Measurements from ENCODE around the gene IBA57. TPM values are rescaled to one million over a fixed set of nuclear protein-coding genes. Genes with fewer than 3 reads are reported as not detected.

IBA57 gene
- total and polyA plus RNA-seq, 2 experiments from 2014 or later = 4.7 to 5.0 TPM

GRCh38 chr1:228156515-228156881 lies 9.1 kb upstream of the IBA57 start:
- Histone ChIP-seq H3K9me2 (replicated peaks; ENCODE audit: insufficient read depth) (no peaks in the 10 kb centered on the region), H3K27ac (no peak overlapping the region), H3K27me3 (no peaks in the 10 kb centered on the region), H3K36me3 (replicated peaks; ENCODE audit: insufficient read depth, low read depth) (no peaks in the 10 kb centered on the region), H2AFZ (no peak overlapping the region), H3K9me3 (ENCODE audit: low read depth) (no peaks in the 10 kb centered on the region), H4K20me1 (ENCODE audit: insufficient read depth, poor library complexity, severe bottlenecking) (no peaks in the 10 kb centered on the region), H3K4me2 (no peak overlapping the region), H3K79me2 (no peaks in the 10 kb centered on the region), H3K4me3 (no peak overlapping the region), H3K4me1 (ENCODE audit: insufficient read depth) (peaks cover 5% of the 10 kb centered on the region)
- DNase-seq (ENCODE audit: low spot score) = no peak
- no peak for TF ChIP-seq EZH2 (IDR thresholded peaks at IDR 0.05; ENCODE audit: borderline replicate concordance)
- TF ChIP-seq, protein P1, sequence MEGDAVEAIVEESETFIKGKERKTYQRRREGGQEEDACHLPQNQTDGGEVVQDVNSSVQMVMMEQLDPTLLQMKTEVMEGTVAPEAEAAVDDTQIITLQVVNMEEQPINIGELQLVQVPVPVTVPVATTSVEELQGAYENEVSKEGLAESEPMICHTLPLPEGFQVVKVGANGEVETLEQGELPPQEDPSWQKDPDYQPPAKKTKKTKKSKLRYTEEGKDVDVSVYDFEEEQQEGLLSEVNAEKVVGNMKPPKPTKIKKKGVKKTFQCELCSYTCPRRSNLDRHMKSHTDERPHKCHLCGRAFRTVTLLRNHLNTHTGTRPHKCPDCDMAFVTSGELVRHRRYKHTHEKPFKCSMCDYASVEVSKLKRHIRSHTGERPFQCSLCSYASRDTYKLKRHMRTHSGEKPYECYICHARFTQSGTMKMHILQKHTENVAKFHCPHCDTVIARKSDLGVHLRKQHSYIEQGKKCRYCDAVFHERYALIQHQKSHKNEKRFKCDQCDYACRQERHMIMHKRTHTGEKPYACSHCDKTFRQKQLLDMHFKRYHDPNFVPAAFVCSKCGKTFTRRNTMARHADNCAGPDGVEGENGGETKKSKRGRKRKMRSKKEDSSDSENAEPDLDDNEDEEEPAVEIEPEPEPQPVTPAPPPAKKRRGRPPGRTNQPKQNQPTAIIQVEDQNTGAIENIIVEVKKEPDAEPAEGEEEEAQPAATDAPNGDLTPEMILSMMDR (IDR thresholded peaks at IDR 0.05; ENCODE audit: poor library complexity) = no peak
- no peak for TF ChIP-seq EZH2phosphoT487 (IDR thresholded peaks at IDR 0.05; ENCODE audit: low read depth, severe bottlenecking, unreplicated experiment)
- 88% methylated on average over 9 of the region's 9 CpGs for WGBS (ENCODE audit: low lambda C conversion rate, missing lambda C conversion rate)

- Histone ChIP-seq H3K79me2 (no peaks in the 10 kb centered on the region), H3K36me3 (replicated peaks; ENCODE audit: insufficient read depth, low read depth) (no peaks in the 10 kb centered on the region), H2AFZ (no peak overlapping the region), H4K20me1 (ENCODE audit: insufficient read depth, poor library complexity, severe bottlenecking) (no peaks in the 10 kb centered on the region), H3K4me1 (ENCODE audit: insufficient read depth) (peaks cover 3% of the 10 kb centered on the region), H3K4me2 (no peak overlapping the region), H3K27ac (no peak overlapping the region), H3K27me3 (no peaks in the 10 kb centered on the region), H3K9me3 (ENCODE audit: low read depth) (no peaks in the 10 kb centered on the region), H3K9me2 (replicated peaks; ENCODE audit: insufficient read depth) (no peaks in the 10 kb centered on the region), H3K4me3 (no peak overlapping the region)
- TF ChIP-seq EZH2 (IDR thresholded peaks at IDR 0.05; ENCODE audit: borderline replicate concordance) (no peak), EZH2phosphoT487 (IDR thresholded peaks at IDR 0.05; ENCODE audit: low read depth, severe bottlenecking, unreplicated experiment) (no peak)
- TF ChIP-seq, protein P1 (IDR thresholded peaks at IDR 0.05; ENCODE audit: poor library complexity) = no peak
- no peak for DNase-seq (ENCODE audit: low spot score)
- 92% methylated on average over 17 of the region's 24 CpGs for WGBS (ENCODE audit: low lambda C conversion rate, missing lambda C conversion rate)
These were observed 8.5 kb upstream of the IBA57 start for GRCh38 chr1:228156941-228157728.

DNA sequence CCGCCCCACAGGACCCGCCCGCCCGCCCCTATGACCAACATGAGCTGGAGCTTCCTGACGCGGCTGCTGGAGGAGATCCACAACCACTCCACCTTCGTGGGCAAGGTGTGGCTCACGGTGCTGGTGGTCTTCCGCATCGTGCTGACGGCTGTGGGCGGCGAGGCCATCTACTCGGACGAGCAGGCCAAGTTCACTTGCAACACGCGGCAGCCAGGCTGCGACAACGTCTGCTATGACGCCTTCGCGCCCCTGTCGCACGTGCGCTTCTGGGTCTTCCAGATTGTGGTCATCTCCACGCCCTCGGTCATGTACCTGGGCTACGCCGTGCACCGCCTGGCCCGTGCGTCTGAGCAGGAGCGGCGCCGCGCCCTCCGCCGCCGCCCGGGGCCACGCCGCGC lies 7.9 kb upstream of the IBA57 start:
- peaks cover 9% of the 10 kb centered on the region for H3K4me1 ChIP-seq (ENCODE audit: insufficient read depth)
- no peaks in the 10 kb centered on the region for H3K9me3 ChIP-seq (ENCODE audit: low read depth)
- 97% methylated on average over 38 of the region's 43 CpGs for WGBS (ENCODE audit: low lambda C conversion rate, missing lambda C conversion rate)
- H3K79me2 ChIP-seq = no peaks in the 10 kb centered on the region
- no peaks in the 10 kb centered on the region for H3K9me2 ChIP-seq (replicated peaks; ENCODE audit: insufficient read depth)
- H4K20me1 ChIP-seq (ENCODE audit: insufficient read depth, poor library complexity, severe bottlenecking) = no peaks in the 10 kb centered on the region
- no peak overlapping the region for H3K27ac ChIP-seq
- H3K4me3 ChIP-seq = no peak overlapping the region
- no peak for DNase-seq (ENCODE audit: low spot score)
- H3K27me3 ChIP-seq = no peaks in the 10 kb centered on the region
- H2AFZ ChIP-seq = no peak overlapping the region
- TF ChIP-seq, protein P1 (IDR thresholded peaks at IDR 0.05; ENCODE audit: poor library complexity) = no peak
- no peak for TF ChIP-seq EZH2 (IDR thresholded peaks at IDR 0.05; ENCODE audit: borderline replicate concordance)
- TF ChIP-seq EZH2phosphoT487 (IDR thresholded peaks at IDR 0.05; ENCODE audit: low read depth, severe bottlenecking, unreplicated experiment) = no peak
- H3K36me3 ChIP-seq (replicated peaks; ENCODE audit: insufficient read depth, low read depth) = no peaks in the 10 kb centered on the region
- H3K4me2 ChIP-seq = no peak overlapping the region
